ENCODE data around the gene L1CAM.

Gene L1CAM

DNA sequence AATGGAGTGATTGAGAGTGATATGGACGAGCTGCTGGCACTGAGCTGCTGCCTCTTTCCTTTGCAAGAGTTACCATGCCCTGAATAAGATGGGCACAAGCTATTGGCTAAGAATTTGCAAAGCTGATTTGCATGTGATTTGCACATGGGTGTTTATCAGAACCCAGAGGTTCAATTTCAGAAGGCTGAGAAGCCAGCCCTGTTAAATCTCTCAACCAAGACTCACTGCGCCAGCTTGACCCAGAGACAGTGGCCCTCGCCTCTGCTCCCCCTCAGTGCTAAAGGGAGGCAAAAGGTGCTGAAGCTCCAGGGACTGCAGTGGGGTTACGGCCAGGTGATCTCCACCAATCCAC, 39.4 kb upstream of the L1CAM start:
- no peak for DNase-seq

DNA sequence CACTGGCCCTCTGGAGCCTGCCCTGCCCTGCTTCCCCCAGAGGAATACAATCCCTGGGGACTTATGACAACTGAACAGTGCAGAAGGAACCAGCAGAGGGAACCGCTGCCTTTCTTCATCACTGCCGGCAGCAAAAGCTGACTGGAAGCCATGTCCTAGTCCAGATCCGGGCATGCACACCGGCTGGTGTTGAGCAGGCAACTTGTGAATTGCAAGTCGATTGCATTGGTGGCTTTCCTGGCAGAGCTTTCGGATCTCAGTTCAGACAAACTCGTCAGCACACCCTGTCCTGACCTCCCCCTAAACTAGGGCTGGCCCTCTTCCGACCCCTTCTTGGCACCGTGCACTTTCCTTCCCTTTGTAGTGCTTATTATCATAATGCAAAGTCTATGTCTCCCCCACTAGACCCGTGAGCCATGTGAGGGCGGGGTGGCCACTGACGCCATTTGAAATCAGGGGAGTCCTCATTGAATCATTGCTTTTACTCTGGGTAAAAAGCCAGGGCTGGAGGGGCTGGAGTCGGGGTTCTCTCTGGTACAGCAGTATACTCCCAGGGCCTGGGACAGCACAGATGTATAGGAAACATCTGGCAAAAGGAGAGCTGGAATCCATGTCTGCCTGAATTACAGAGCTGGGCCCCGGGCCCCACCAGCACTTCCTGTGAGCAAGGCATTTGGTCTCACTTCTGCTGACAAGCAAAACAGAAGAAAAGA, 38.3 kb upstream of the L1CAM start:
- DNase-seq = peak; percentile 49

DNA sequence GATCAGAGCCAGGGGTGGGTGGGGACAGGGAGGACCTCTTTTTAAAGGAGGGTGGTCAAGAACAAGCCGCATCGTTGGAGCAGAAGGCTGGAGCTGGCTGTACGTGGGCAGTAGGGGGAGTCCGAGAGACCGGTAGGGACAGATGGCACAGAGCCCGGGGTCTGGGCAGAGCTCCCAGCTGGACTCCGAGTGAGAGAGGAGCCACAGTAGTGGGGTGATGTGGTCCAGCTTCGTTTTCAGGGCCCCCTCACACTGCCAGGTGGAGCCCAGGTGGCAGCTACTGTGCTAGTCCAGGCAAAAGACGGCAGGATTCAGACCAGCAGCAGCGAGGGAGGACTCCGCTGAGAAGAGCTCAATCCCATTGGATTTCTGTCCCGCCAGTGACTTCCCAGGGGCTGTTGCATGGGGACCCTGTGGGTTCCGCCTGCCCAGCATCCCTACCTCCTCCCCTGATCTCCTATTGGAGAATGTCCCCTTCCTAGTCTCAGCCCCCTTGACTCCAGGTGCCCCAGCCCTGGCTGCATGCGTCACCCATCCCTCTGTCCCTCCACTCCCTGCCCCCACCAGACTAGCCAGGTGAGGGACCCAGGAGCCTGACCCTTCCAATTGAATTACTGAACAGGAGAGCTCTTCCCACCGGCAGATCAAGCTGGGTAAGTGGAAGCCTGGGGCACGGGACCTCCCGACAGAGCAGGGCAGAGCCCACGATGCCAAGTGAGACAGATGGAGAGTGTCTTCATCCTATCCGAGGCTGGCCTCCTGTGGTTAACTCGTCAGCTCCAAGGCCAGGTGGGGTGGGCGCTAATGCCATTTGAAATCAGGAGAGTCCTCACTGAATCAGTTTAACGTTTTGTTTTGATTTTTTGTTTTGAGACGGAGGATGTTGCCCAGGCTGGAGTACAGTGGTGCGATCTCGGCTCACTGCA, 37.2 kb upstream of the L1CAM start:
- peak; percentile 35 for DNase-seq

DNA sequence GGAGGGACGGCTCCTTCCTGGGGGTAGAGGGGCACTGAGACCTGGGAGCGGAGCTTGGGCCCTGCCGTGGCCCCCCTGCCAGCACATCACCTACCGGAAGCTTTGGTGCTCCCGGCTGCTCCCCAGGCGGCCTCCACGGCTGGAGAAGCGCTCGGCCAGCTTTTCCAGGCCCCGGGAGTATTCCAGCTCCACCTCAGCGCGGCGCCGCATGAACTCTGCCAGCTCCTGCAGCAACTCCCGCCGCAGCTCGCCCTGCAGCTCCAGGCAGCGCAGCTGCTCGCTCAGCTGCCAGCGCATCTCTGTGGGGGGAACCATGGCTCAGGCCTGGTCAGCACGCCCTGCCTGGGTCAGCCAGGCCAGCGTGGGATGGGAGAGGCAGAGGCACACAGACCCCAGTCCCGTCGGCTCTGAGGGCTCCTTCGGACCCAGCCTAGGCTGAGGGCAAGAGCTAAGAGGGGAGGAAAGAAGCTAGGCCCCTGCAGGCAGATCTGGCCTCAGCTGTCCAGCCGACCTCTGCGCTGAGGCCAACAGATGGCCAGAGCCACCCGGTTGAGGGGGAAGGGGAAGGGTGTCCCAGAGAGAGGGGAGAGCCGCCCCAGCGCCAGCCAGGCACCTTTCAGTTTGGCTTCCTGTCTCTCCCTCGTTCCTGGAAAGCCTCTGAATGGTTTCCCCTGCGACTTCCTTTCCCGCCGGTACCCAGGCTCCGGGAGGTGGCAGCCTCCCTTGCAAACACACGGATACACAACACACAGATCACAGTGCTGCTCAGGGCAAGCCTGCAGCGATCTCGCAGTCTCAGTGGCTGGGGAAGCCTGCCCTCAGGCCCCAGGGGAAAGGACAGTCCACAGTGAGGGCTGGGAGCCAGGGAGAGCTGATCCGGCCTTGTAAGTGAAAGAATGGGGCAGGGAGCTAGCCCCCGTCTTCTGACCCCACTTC, 35.8 kb upstream of the L1CAM start:
- no peak for DNase-seq

DNA sequence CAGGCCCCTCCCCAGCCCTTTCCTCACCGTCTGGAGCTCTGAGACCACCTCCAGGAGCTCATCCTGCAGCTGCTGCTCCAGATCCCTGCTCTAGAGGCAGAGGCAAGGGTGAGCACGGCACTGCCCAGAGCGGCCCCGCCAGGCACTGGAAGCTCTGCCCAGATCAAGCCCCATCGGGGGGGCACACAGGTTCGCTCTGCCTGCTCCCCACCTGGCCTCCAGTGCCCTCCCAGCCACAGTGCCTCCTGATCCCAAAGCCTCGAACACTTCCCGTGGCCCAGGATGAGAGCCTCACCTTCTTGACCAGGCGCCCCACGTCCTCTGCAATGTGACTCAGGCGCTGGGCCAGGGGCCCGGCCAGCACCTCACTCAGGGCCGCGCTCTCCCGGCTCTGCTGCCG, 35.1 kb upstream of the L1CAM start:
- no peak for DNase-seq

DNA sequence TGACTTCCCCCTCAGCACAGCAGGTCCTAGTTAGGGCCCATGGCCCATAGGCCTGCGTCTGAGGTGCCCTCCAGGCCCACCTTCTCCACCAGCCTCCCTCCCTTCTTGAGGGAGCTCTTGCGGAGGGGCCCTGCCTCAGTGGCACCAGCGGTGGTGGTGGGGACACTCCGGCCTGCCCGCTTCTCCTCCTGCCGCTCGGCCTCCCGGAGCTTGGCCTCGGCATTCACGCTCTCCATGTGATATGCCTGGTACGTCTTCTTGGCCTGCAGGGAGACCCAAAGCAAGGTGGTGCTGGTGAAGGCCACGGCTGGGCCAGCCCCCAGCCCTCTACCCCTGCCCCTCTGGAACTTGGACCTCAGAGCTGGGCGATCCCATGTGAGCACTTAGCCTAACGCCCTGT, 34.6 kb upstream of the L1CAM start:
- no peak for DNase-seq

DNA sequence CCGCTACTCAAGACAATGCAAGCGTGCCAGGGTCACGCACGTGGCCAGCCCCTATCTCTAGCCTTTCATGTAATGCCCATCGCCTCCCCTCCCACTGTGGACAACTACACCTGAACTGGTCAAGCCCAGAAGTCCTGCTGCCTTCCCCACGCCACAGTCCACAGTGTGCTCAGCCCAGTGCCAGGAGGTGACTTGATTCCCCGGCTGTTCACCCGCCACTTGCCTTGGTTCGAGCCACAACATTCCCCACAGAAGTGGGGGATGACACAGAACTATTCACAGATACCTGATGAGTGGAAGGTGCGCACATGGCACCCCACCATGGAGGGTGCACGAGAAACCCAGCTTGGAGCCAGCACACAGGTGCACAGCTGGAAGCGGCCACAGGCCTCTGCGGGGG, 33.3 kb upstream of the L1CAM start:
- DNase-seq = no peak

DNA sequence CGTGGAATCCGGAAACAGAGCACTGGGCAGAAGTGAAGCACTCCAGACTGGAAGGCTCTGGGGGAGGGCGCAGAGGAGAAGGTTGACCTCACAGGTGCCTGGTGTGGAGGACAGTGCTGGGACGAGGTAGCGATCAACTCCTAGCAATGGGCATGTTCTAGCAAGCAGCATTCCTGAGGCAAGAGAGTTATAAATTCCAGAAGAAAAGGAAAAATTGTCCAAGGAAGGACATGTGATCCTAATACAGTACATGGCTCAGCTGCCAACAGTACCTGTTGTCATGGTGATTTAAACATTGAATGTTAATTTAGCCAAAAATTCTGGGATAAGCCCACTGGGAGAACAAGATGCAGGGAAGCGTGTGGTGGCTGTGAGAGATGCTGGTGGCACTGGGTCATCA, 31.9 kb upstream of the L1CAM start:
- DNase-seq = no peak

DNA sequence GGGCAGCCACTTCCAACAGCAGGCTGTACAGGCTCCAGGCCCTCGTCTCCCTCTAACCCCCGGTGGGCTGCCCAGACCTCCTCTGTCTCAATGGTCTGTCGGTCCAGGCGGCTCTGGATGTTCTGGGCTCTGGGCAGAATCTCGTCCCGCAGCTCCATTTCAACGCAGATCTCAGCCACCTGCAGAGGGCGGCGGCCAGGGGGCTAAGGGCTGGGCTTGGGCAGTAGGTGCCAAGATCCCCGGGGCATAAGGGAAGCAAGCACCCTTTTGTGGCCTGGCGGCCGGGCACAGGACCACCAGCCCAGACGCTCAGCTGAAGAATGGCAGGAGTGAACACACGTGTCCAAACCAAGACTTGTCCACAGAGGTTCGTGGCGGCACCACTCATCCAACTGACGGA, 27.7 kb upstream of the L1CAM start:
- no peak for DNase-seq

DNA sequence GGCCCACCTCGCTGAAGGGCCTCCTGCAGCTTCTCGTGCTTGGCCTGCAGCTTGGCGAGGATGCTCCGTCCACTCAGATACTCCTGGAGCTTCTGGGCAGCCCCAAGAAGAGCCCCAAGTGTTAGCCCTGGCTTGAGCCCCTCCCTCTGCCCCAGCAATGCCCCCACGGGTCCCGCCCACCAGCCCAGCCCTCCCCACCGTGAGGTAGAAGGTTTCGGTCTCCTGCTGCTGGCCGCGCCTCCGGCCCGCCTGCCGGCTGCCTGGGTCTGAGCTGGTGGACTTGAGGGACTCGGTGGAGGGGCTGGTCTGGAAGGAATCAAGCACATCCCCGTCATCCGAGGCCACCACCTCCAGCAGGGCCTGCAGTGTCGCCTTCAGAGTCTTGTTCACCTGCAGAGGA, 27.2 kb upstream of the L1CAM start:
- DNase-seq = no peak

DNA sequence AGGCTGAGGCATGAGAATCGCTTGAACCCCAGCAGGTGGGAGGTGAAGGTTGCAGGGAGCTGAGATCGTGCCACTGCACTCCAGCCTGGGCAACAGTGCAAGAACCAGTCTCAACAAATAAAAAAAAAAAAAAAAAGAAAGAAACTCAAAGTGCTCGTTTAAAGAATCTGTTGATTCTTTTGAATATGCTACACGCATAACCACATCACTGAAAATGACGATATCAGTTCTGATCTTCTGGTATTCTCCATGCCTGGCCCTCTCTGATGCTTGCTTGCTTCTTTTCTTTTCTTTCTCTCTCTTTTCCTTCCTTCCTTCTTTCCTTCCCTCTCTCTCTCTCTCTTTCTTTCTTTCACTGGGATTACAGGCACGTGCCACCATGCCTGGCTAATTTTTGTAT, 25.8 kb upstream of the L1CAM start:
- no peak for DNase-seq

DNA sequence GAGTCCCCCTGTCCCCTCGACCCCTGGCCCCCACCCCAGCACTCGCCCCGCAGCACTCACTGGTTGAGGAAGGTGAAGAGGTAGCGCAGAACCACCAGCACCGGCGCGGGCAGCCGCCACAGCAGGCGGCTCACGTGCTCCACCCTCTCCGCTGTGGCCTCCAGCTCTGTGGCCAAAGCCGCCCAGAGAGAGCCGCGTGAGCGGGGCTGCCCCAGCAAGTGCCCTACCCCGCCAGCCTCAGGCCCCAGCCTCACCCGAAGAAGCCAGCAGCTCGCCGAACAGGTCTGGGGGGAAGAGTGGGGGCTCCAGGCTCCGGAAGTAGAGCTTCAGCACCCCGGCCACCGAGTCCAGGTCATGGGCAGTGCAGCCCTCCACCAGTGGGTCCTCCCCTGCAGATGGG, 24.5 kb upstream of the L1CAM start:
- no peak for DNase-seq

DNA sequence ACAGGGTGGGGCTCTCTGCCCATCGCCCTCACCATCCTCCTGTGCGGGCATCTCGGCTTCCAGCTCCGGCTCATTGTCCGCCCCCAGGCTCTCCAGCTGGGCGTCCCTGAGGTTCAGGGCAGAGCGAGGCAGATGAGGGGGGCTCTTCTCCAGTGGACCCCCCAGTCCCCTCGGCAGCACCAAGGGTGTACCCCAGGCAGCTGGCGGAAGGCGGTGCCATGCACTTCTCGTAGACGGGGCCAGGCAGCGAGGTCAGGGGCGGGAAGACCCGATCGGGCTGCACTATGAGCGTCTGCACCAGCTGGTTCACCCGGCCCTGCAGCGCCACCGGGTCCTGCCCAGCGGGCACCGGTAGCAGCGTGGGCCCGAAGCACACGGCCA, 24.0 kb upstream of the L1CAM start:
- no peak for DNase-seq

DNA sequence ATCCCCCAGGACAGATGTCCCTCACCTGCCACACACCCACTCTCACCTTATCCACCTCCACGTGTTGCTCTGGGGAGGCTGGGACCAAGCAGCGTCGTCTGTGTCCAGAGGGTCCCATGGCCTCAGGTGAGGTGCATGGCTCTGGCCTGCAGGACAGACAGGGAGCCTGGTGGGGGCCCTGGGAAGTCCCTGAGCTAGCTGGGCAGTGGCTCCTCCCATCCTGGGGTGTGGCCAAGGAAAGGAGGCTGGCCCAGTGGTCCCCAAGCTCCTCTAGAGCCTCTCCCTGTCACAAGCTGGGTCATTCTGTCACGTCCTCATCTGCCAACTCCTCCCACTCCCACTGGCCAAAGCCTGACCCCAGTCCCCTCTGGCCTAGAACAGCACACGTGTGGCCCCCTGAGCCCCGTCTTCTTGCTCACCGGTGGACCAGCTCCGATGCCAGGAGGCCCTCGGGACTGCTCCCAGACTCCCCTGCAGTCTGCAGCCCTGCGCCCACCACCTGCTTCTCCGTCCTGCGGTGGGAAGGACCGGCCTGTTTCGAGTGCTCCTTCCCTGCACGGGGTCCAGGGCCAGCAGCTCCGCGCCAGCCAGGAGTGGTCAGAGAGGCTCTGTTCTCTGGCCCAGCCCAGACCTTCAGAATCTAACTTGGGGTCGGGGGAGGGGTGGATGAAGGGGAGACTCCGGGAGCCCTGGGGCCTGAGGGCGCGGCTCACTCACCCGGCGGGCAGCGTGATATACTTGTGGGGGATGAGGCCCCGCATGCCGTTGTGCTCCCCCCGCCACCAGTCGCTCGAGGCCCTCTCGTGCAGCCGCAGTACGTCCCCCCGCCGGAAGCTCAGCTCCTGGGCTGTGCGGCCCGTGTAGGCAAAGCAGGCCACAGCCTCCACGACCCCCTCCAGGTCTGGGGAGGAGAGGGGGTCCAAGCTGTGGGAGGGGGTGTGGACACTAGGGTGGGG, 23.3 kb upstream of the L1CAM start:
- DNase-seq = no peak

DNA sequence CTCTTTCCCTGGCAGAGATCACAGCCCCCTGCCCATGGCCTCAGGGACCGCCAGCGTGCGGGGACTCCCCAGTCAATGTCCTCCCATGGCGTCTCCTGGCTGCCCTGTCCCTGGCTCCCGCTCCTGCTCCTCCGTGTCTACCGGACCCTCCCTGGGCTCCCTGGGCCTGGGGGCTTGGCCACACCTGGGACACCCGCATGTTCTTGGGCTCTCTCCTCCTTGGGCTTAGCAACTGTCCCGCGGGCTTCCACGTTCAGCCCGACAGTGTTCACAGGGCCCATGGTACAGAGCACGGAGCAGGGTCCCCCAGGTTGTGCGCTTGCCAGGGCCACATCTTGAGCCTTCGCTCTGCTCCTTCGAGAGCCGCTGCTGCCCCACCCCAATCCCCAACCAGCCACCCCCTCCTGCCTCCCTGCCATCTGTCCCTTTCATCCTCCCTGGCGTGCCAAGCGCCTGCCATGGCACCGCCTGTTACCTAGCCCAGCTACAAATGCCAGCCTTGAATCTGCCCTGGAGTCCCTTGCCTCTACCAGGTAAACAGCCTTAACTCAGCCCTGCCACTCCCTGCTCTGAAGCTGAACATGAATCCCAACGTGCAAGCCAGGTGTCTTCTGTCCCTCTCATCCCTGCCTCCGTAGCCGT, 22.4 kb upstream of the L1CAM start:
- DNase-seq = no peak

DNA sequence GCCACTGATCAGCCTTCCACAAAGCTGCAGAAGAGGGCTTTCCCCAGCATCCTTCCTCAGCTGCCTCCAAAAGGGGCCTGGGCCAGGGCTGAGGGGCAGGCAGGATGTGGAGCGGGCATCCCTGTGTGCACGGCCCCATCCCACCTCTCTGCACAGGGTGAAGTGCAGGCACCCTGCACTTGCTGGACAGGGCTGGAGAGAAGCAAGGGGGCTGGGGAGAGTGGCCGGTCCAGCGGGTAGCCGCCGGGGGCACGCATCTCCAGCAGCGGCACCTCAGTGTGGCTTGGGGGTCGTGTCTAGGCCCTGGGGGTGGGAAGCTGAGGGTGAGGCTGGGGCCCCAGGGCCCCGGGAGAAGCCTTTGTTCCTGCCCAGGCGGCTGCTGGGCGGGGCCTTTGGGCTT, 21.5 kb upstream of the L1CAM start:
- no peak for DNase-seq

DNA sequence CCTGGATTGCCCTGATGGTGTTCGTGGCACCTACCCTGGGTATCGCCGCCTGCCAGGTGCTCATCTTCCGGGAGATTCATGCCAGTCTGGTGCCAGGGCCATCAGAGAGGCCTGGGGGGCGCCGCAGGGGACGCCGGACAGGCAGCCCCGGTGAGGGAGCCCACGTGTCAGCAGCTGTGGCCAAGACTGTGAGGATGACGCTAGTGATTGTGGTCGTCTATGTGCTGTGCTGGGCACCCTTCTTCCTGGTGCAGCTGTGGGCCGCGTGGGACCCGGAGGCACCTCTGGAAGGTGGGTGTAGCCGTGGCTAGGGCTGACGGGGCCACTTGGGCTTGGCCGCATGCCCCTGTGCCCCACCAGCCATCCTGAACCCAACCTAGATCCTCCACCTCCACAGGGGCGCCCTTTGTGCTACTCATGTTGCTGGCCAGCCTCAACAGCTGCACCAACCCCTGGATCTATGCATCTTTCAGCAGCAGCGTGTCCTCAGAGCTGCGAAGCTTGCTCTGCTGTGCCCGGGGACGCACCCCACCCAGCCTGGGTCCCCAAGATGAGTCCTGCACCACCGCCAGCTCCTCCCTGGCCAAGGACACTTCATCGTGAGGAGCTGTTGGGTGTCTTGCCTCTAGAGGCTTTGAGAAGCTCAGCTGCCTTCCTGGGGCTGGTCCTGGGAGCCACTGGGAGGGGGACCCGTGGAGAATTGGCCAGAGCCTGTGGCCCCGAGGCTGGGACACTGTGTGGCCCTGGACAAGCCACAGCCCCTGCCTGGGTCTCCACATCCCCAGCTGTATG, 20.3 kb upstream of the L1CAM start:
- DNase-seq = no peak

DNA sequence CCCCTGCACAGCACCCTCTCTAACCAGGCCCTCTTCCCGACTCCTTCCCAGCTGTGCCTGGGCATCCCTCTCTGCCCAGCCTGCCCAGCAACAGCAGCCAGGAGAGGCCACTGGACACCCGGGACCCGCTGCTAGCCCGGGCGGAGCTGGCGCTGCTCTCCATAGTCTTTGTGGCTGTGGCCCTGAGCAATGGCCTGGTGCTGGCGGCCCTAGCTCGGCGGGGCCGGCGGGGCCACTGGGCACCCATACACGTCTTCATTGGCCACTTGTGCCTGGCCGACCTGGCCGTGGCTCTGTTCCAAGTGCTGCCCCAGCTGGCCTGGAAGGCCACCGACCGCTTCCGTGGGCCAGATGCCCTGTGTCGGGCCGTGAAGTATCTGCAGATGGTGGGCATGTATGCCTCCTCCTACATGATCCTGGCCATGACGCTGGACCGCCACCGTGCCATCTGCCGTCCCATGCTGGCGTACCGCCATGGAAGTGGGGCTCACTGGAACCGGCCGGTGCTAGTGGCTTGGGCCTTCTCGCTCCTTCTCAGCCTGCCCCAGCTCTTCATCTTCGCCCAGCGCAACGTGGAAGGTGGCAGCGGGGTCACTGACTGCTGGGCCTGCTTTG, 19.6 kb upstream of the L1CAM start:
- DNase-seq = no peak

DNA sequence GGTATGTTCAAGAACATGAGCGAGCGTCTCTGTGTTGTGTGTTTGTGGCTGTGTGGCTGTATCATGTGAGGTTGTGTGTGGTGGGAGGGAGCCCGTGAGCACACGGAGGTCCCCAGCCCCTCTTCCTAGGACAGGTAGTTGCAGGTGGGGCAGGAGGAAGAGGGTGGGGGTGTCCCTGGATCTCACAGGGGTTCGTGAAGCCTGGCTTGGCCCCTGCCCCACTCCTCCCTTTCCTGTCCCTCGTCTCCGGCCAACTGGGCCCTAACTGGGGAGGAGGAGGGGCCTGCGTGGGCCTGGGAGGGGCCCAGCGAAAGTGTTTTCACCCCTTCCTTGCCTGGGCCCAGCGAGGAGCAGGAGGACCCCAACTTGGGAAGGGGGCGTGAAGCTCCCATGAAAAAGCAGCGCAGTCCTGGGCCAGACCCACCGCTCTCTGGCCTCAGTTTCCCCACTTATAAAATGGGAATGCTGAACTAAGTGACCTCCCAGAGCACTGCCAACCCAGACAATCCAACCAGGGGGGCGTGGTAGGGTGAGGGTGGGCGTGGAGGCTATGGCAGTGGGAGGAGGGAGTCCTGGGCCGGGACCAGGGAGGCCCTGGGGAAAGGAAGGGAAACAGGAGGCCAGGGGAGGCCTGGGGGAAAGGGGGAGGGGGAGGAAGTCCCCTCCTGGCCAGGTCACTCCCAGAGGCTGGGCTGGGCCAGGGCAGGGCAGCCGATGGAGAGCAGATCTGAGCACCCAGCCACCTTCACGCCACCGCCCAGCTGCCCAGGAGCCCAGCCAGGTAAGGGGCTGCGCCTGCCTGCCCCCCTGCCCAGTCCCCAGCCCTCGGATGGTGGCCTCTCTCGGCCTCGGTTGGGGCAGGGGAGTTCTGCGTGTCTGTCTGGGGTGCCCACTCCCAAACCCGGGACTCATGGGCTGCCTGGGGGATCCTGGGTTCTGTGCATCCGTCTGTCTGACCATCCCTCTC, 18.3 kb upstream of the L1CAM start, which contains the start of gene AVPR2:
TSS of gene AVPR2 (plus strand) at position 683 of the 967 bp plus-strand sequence. CDS start 473 bp downstream, outside the sequence.
- no peak for DNase-seq
